HG02798 (cell line): ENCODE measurements around the gene ZNF598.
"Not testable (repeated sequence)": the region's sequence is repeated elsewhere in the genome, so short reads cannot be mapped to it uniquely, and the experiment has no call there.

Experiments used
- ATAC-seq: cut with Tn5 transposase; IDR thresholded peaks from one replicate; pipeline ENCODE4 v1.9.1; 2021; ENCODE audit warnings: mild to moderate bottlenecking; ENCODE audit not compliant: unreplicated experiment, poor library complexity

ZNF598 gene

DNA sequence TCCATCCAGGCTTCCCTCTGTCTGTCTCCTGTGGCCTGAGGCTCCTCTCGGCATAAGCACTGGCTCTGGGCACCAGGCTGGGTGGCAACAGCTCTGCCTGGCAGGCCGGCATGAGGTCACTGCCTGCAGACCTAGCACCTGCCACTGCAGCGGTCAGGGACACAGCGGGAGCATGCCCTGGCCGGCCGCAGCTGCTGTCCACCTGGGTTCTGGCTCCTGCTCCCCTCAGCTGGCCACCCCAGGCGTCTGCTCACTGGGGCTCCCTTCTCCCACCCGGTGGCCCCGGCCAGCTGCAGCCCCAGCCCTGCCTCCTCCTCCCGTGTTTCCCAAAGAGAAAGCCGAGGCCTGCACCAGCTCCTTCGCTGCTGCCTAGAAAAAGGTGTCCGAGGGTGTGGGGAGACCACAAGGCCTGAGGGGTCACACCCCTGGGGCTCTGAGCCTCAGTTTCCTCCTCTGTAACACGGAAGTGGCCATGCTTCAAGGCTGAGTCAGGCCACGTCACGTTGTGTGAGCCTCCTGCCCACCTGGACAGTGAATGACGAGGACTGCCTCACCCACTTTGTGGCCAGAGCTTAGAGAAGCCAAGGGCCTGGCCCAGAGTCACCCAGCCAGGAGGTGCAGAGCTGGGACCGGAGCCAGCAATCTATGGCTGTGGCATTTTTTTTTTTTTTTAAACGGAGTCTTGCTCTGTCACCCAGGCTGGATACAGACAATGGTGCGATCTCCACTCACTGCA lies 31.3 kb upstream of the ZNF598 start:
- no peak for ATAC-seq

DNA sequence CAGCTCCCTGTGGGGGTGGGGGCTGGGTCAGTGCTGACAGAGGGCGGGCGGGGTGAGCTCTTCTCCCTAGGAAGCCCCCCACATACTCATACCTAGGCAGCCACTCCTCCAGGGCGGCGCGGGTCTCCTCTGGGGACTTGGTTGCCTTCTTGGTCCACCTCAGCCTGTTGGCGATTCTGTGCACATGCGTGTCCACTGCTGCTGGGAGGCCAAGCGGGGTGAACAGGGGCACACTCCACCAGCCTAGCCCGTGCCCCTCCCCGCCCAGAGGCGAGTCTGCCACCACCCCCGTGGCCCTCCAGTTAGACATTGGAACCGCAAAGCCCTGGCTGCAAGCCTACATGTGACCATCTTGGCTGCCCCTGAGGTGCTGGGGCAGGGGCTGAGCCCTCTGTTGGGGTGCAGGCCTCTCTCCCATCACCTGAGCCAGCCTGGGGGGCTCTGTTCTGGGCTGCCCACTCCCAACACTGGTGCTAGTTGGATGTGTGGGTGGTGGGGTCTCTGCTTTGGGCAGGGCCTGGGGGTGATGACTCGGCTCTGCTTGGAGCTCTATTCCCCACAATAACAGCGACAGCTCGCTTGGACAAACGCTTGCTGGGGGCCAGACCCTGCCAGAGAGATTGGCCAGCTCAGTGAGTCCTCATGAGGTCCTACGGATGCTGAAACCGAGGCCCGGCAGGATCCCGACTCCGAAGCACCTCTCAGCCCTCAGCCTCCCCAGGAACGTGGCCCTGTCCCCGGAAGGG lies 30.6 kb upstream of the ZNF598 start:
- ATAC-seq = no peak

DNA sequence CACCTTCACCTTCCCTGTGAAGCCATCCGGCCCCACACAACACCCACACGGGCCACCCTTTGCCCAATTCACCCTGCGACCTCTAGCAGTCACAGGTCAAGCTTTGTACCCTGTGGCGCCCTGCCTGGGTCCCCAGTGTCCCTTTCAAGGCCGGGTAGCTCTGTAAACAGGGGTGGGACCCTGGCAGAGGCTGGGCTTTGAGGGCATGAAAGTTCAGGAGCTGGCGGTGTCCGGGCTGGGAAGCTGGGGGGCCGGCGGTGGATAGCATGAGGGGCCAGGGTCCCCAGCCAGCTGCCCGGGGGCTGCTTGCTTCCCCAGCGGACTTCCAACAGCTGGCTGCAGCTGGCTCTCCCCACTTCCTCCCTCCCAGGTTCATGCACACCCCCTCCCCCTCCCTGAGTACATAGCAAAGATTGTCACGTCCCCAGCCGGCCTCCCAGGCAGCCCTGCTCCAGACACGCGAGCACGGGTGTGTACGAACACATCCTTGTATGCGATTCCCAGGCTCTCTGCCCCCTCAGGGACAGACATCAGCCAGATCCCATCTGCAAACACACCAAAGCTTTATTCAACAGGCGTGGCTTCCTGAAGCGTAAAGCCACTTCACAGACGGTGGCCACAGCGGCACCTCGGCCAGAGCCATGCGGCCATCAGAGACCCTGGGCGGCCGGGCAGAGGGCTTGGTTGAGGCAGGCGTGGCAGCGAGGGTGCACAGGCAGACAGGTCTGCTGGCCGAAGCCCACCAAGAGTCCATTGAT lies 29.8 kb upstream of the ZNF598 start:
- ATAC-seq = no peak

DNA sequence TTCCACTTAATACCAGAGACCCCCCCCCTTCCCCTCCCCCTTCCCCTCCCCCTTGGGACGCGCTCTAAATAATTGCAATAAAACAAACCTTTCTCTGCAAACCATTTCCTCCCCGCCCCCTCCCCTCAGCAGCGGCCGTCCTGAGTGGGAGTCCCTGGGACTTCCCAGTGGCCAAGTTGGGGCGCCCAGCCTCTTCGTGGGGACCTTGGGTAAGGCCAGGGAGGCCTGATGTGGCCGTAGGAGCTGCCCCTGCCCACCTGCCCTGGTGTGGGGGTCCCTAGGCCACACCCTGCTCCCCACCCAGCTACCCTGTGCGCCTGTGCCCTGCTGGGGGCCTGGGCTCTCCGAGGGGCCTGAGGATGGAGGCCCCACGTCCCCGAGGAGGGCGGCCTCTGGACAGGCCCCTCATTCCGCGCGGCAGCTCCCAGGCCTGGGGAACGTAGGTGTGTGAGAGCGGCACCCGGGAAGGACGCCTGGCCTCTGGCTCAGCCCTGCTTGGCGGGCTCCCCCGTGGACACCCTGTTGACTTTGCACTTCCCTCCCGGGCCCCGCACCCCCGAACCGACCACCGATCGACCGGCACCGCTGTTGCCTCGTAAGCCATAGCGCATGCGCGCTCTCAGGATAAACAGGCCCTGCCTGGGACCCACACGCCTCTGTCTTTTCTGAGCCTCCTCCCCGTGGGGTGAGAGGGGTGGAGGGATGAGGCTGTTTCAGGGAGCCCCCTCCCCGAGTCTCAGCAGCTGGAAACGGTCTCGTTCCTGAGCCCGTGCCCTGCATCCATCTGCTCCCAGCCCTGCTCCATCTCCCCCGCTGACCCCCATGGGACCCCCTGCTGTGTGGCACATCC lies 29.0 kb upstream of the ZNF598 start:
- ATAC-seq = no peak

DNA sequence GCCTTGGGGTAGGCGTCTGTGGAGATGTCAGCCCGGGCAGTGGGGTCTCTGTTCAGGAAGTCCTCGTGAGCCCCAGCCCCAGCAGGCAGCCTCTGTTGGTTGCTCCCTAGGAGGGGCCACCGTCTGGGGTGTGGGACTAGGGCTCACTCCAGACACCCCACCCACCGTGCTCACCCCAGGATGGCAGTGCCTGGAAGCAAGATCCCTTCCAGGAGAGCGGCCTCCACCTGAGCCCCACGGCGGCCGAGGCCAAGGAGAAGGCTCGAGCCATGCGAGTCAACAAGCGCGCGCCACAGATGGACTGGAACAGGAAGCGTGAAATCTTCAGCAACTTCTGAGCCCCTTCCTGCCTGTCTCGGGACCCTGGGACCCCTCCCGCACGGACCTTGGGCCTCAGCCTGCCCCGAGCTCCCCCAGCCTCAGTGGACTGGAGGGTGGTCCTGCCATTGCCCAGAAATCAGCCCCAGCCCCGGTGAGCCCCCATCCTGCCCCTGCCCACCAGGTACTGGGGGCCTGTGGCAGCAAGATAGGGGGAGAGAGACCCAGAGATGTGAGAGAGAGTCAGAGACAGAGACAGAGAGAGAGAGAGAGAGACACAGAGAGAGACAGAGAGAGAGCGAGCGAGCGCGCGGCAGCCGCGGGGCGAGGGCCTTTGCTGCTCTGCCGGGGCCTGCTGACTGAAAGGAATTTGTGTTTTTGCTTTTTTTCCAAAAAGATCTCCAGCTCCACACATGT lies 28.2 kb upstream of the ZNF598 start:
- no peak for ATAC-seq

- no peak for ATAC-seq
Measured at GRCh38 chr16:2037115-2037514, 27.5 kb upstream of the ZNF598 start.

DNA sequence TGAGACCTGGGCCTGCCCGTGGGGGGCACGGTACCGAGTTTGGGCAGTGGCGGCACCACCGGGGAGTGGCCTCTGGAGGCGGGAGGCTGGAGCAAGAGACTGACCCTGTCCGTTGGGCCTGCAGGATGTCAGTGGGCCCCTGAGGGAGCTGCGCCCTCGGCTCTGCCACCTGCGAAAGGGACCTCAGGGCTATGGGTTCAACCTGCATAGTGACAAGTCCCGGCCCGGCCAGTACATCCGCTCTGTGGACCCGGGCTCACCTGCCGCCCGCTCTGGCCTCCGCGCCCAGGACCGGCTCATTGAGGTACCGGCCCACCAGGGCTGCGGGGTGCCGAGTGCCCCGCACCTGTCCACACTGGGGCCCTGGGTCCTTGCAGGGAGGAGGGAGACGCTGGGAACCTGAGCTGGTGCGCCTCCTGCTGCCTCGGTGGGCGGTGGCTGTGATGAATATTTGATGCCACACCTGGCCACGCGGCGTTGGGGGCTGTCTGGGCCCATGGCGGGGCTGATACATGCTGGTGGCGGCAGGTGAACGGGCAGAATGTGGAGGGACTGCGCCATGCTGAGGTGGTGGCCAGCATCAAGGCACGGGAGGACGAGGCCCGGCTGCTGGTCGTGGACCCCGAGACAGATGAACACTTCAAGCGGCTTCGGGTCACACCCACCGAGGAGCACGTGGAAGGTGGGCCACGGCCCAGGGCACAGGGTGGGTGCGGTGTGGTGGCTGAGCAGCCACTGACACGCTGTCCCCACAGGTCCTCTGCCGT lies 26.8 kb upstream of the ZNF598 start:
- ATAC-seq = no peak

DNA sequence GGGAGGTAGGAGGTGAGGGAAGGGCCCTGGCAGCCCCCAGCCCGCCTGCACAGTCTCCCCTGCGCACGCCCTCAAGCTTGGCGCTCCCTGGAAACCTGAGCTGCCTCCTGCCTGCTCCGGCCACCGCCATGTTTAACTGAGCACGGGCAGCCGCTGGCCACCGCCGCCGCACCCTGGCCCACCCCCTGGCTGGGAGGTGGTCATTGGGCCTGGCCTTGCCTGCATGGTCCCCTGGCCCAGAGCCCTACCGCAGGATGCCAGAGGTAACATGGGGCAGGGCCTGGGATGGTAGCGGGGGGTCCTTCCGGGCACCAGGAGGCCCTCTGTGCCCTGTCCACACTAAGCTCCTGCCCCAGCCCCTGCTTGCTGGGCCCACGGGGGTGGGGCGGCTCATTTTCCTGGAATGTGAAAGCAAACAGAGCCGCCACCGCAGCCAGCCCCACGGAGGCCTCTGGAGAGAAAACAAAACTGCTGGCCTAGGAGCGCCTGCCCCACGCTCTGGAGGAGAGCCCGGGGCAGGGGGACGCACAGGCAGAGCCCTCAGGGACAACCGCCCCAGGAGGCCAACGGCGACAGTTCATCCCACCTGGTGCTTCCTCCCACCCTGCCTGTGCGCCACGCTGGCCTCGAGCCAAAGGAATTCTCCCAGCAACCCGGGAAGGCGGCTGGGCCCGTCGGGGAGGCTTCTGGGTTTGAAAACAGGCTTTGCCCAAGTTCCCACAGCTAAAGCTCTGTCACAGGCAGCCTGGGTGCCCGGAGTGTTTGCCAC lies 26.0 kb upstream of the ZNF598 start:
- ATAC-seq = no peak

DNA sequence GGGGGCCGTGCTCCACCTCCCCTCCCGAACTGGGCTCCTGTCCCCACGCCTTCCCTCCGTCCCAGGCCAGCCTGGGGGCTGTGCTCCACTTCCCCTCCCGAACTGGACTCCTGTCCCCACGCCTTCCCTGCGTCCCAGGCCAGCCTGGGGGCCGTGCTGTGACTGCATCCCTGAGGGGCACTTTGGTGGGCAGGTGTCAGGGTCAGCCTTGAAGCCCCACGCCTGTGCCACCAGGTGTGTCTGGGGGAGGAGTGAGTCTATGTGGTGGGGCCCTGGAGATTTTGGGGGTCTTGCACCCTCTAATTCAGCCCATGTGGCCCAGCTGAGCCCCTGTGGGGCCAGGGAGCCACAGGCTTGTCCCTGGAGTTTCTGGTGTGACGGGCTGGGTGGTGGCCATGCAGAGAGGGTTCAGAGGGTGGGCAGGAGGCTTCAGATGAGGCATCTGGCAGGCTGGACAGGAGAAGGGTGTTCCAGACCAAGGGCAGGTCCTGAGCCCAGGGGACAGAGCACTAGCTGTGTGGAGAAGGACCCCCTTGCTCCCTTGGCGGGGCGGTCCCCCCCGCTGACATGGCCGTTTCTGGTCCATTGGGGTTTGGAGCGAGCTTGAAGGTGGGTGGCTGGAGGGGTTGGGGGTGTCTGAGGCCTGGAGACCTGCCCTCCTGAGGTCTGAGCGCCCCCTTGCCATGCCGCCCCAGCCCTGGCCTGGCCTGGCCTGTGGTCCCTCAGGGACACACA lies 25.2 kb upstream of the ZNF598 start:
- ATAC-seq = no peak

GRCh38 chr16:2033909-2034695 lies 24.5 kb upstream of the ZNF598 start:
- ATAC-seq = not testable (repeated sequence)

GRCh38 chr16:2033057-2033908 lies 23.7 kb upstream of the ZNF598 start:
- no peak for ATAC-seq

- ATAC-seq = no peak
Measured at GRCh38 chr16:2032285-2033056, 22.9 kb upstream of the ZNF598 start.

- ATAC-seq = no peak
Measured at GRCh38 chr16:2031081-2031577, 21.5 kb upstream of the ZNF598 start.

- no peak for ATAC-seq
Measured at GRCh38 chr16:2030036-2030435, 20.4 kb upstream of the ZNF598 start.

- no peak for ATAC-seq
Measured at GRCh38 chr16:2029350-2029749, 19.7 kb upstream of the ZNF598 start.
